SW480 (cell line): ENCODE data around the gene STRBP.
"Not testable (repeated sequence)": the region's sequence is repeated elsewhere in the genome, so short reads cannot be mapped to it uniquely, and the experiment has no call there.

Experiments
- DNase-seq: peaks from one replicate; pipeline ENCODE4 v3.0.0-alpha.2; 2016; ENCODE audit warnings: low spot score

The STRBP gene

GRCh38 chr9:123248630-123249029 is 19.8 kb downstream of the STRBP start:
- DNase-seq: no peak

DNA sequence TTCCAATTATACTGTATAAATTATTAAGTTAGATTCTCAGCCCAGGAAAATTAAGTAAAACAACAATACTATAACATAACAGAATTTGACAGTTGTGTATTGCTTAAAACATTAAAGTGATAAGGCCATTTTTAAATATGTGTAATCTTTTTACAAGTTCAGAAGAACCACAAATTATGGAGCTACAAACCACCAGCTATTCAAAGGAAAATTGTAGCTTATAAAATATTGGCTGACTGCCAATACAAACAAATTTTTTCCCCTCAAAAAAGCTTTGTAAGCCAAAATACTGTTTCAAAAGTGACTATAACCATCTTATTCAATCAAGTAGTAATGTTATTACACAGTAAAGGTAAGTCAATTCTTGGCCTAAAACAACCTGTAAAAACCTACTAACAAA is 21.9 kb downstream of the STRBP start:
- DNase-seq: no peak

GRCh38 chr9:123239726-123240125 is 28.7 kb downstream of the STRBP start:
- DNase-seq: no peak

DNA sequence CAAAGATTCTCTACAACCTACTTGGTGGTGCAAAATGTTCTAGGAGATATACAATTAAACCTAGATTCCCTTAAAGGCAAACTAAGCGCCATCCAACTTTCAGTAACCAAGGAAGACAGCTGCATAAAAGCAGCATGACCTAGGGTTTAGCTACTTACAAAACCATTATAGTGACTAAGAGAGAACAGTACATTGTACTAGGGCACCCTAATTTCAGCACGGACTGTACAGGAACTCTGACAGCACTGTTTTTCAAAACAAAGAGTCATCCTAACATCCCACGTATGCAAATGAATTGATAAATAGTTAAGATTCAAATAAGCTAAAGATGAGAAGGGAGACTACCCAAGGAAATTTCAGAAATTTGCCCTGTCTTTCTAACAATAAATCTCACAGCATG is 30.0 kb downstream of the STRBP start:
- DNase-seq: no peak

GRCh38 chr9:123237220-123237619 is 31.2 kb downstream of the STRBP start:
- no peak for DNase-seq

GRCh38 chr9:123235448-123235847 is 32.9 kb downstream of the STRBP start:
- no peak for DNase-seq

GRCh38 chr9:123234853-123235252 is 33.5 kb downstream of the STRBP start:
- no peak for DNase-seq

- DNase-seq: no peak
Observed at GRCh38 chr9:123232332-123232731, 36.1 kb downstream of the STRBP start.

GRCh38 chr9:123231421-123231820 is 37.0 kb downstream of the STRBP start:
- no peak for DNase-seq

DNA sequence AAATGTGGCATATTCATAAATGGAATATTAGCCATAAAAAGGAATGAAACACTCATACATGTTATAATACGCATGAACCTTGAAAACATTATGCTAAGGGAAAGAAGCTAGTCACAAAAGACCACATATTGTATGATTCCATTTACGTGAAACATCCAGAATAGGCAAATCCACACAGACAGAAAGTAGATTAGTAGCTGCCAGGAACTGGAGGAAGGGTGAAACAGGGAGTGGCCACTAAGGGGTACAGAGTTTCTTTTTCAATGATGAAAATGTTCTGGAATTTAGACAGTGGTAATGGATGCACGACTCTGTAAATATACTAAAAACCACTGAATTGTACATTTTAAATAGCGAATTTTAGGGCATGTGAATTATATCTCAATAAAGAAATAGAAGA is 39.4 kb downstream of the STRBP start:
- DNase-seq: no peak

- DNase-seq: no peak
Observed at GRCh38 chr9:123225995-123226394, 42.4 kb downstream of the STRBP start.

GRCh38 chr9:123225374-123225813 is 43.0 kb downstream of the STRBP start:
- peak; percentile 22 for DNase-seq

- no peak for DNase-seq
Observed at GRCh38 chr9:123220127-123220526, 48.3 kb downstream of the STRBP start.

DNA sequence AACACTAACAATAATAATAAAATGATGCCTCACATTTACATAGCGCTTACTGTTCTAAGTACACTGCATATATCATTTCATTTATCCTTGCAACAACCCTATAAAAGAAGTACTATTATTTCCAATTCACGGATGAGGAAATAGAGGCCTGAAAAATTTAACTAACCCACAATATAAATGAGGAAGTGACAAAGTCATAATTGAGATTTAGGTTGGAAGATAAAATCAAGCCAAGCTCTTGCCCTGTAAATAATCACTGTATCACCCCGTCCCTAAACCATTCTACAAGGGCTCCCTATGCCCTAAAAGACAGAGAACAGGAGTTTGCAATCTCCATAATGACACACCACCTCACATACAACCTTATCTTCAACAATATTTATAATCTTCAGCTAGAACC is 49.6 kb downstream of the STRBP start:
- DNase-seq: no peak

DNA sequence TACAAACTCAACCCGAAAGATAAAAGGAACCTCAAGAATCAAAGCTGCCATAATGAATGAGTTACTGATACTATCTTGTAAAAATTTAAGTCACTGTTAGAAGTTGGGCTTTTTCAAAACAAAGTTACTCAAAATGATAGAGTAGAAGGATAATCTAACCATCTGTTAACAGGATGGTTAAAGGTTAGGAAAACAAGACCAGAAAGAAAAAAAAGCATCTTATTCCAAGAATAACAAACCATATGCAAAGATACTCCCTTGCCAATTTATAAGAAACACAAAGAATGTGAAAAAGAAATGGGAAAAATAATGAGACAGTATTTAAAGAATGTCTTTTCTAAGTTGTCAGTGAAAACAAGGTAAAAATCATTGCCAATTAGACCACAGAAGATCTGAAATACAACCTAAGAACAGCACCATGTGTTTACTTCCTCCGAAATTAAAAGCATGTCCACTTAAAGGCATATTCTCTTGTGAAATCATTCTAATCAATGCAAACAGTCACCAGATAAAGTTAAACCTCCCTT is 51.2 kb downstream of the STRBP start:
- no peak for DNase-seq

DNA sequence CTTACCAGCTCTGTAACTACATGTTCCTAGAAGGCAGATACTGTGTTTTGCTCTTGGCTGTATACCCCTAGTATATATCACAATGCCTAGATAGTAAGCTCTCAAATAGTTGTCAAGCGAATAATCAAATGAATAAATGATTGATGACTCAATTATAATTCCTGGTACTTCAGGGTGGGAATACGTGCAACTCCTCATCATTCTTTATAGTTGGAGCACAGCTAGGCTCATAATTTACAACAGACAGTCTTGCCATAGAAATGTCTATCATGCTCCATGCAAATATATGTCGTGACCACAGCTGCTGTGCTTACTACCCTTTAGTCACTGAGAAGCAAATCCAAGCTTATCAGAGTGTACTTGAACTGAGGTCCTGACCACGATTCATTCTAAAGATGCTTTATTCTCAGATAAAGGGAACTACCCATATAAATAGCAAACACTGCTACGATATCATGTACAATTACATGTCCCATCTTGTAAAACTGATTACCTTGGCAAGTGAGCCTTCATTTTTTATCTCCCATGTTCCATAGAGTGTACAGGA is 52.1 kb downstream of the STRBP start:
- no peak for DNase-seq

DNA sequence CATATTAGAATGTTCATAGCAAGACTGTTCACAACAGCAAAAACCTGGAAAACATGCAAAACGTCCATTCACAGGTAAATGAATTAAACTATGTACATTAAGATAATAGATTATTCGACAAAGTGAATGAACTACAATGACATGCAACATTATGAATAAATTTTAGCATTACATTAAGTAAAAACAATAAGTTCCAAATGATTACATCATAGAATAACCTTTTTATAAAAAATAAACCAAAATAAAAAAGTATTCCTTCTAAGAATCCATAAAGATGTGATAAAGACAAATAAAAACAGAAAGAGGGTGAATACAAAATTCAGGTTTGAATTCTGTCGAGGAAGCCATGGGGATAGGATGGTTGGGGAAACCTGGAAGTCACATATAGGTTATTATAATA is 57.3 kb downstream of the STRBP start:
- no peak for DNase-seq

DNA sequence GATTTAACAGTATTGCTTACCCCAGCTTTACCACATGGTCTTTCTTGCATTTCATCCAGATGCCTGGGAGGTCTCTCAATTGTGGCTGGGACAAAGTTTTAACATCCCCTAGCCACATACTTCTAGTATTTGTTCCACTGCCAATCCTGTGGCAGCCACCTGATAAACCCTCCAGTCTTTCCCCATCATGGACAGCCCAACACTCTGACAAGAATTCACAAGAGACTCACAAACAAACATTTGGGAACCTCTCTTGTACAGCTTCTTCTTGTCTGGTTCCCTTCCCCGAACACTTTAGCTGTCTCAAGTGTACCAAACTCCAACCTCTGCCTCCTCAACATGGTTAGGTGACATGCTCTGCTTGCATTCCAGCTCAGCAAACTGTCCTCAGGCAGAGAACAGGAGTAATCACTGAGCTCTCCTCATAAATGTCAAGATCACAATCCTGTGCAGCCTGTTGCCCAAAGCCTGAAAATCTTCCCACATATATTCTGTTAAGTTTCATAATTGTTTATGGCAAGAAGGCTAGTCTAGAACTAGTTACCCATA is 59.7 kb downstream of the STRBP start:
- no peak for DNase-seq

DNA sequence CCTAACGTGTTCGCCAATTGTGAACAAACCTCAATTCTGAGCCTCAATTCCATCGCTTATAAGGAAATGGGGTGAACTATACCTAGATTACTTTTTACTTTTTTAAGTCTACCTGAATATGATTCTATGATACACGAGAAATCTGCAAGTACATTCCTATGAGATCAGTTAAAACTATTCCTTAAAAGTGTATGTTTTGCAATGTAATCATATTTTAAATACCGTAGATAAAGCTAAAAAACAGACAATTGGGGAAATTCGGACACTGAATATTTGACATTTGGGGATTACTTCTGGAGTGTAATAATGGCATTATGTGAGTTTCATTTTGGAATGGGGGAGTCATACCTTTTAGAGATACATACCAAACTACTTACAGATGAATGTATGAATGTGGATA is 62.3 kb downstream of the STRBP start:
- DNase-seq: no peak

- DNase-seq: no peak
Observed at GRCh38 chr9:123201083-123201482, 67.3 kb downstream of the STRBP start.

DNA sequence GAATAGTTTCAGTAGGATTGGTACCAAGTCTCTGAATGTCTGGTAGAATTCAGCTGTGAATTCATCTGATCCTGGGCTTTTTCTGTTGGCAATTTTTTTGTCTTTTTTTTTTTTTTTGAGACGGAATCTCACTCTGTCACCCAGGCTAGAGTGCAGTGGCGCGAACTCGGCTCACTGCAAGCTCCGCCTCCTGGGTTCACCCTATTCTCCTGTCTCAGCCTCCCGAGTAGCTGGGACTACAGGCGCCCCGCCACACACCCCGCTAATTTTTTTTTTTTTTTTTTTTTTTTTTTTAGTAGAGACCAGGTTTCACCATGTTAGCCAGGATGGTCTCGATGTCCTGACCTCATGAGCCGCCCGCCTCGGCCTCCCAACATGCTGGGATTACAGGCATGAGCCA is 67.9 kb downstream of the STRBP start:
- not testable (repeated sequence) for DNase-seq

DNA sequence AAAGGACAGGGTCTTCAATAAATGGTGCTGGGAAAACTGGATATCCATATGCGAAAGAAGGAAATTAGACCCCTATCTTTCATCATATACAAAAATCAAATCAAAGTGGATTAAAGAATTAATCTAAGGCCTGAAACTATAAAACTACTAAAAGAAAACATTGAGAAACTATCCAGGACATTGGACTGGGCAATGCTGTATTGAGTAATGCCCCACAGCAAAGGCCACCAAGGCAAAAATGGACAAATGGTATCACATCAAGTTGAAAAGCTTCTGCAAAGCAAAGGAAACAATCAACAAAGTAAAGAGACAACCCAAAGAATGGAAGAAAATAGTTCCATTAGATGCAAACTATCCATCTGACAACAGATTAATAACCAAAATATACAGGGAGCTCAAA is 72.3 kb downstream of the STRBP start:
- no peak for DNase-seq

GRCh38 chr9:123194023-123194422 is 74.4 kb downstream of the STRBP start:
- DNase-seq: no peak

- DNase-seq: no peak
Observed at GRCh38 chr9:123191680-123192079, 76.7 kb downstream of the STRBP start.
